ENCODE results near the gene RNF41.

Gene RNF41

GRCh38 chr12:56152756-56153677 is 68.7 kb downstream of the RNF41 start:
- no peak for DNase-seq (ENCODE audit: low read depth)

Data from fibroblast of the conjunctiva (primary cell).